Stomach (tissue), 4 donors: Measurements from ENCODE around the gene GGACT.

ENCODE experiments used
- EP300 ChIP-seq: sonication (generic); formaldehyde crosslinking; IDR thresholded peaks from one replicate; pipeline ENCODE4 v1.6.1; 2017; ENCODE audit warnings: antibody characterized with exemption
- POLR2A ChIP-seq, 4 donors: fragments of 450-650 bp; IDR thresholded peaks; one replicate each; pipeline ENCODE4 v1.6.1; 2016; ENCODE audit warnings: antibody characterized with exemption in 4 of 4, control low read depth in 2 of 4, mild to moderate bottlenecking in 1 of 4, moderate library complexity in 1 of 4
- TF ChIP-seq, protein P1 (sequence below), 7 experiments: fragments of 450-650 bp in 4 of 7; fragments of 200-600 bp in 3 of 7; sonication (generic) in 3 of 7; IDR thresholded peaks; one replicate each; pipeline ENCODE4 v1.5.1; 2016 to 2019; ENCODE audit warnings: antibody characterized with exemption in 7 of 7, control low read depth in 2 of 7, mild to moderate bottlenecking in 1 of 7

DNA sequence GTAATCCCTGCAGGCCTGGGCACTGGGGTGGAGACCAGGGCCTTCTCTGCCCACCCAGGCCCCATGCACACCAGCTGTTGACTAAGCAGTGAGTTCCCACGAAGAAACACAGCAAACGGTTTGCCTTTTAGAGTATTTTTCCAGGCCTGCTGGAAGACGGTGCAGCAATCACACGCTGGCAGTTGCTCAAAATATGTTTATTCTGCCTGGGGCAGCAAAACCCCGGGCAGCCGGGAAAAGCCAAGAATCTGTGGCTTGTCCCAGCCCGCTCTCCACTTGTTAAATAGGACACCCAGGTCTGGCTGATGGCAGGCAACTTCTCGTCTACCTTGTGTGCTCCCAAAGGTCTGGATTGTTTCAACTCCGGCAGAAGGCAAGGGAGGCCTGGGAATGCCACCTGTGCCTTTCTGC lies 40.8 kb downstream of the GGACT start:
- no peak for TF ChIP-seq POLR2A (IDR thresholded peaks at IDR 0.05)
- no peak for TF ChIP-seq EP300
- TF ChIP-seq, protein P1, sequence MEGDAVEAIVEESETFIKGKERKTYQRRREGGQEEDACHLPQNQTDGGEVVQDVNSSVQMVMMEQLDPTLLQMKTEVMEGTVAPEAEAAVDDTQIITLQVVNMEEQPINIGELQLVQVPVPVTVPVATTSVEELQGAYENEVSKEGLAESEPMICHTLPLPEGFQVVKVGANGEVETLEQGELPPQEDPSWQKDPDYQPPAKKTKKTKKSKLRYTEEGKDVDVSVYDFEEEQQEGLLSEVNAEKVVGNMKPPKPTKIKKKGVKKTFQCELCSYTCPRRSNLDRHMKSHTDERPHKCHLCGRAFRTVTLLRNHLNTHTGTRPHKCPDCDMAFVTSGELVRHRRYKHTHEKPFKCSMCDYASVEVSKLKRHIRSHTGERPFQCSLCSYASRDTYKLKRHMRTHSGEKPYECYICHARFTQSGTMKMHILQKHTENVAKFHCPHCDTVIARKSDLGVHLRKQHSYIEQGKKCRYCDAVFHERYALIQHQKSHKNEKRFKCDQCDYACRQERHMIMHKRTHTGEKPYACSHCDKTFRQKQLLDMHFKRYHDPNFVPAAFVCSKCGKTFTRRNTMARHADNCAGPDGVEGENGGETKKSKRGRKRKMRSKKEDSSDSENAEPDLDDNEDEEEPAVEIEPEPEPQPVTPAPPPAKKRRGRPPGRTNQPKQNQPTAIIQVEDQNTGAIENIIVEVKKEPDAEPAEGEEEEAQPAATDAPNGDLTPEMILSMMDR (IDR thresholded peaks at IDR 0.05), result no peak
